ENCODE measurements around the gene BMP8A. TPM values are rescaled to one million over a fixed set of nuclear protein-coding genes. Genes with fewer than 3 reads are reported as not detected.

The BMP8A gene
- total and polyA plus RNA-seq, 2 of the 8 experiments (the other 6 are each of a cell fraction or from before 2014, with no cell fraction given): 0.38 to 0.43 TPM

GRCh38 chr1:39499668-39500067, 8.2 kb downstream of the BMP8A start:
- Histone ChIP-seq H3K18ac (ENCODE audit: extremely low read depth, low read length) (no peak overlapping the region), H3K79me2 (ENCODE audit: control insufficient read depth in 1 of 2, insufficient read depth in 2 of 2, low read length in 2 of 2) (no peaks in the 10 kb centered on the region), H4K8ac (ENCODE audit: extremely low read depth, insufficient read depth, low read length) (no peak overlapping the region), H2BK20ac (ENCODE audit: low read length) (no peak overlapping the region), H2BK12ac (ENCODE audit: low read depth, low read length) (no peak overlapping the region), H3K27ac (ENCODE audit: low read depth, low read length) (no peak overlapping the region), H2BK120ac (replicated peaks; ENCODE audit: low read depth, low read length) (no peak overlapping the region), H3K56ac (replicated peaks; ENCODE audit: insufficient read length, low read depth, low read length) (no peak overlapping the region), H3K79me1 (ENCODE audit: low read depth, low read length) (no peaks in the 10 kb centered on the region), H3K4me3 (ENCODE audit: extremely low read depth in 1 of 4, insufficient read depth in 2 of 4, low read depth in 3 of 4, low read length in 4 of 4) (no peak overlapping the region), H2BK5ac (ENCODE audit: low read depth, low read length) (no peak overlapping the region), H3K36me3 (ENCODE audit: control insufficient read depth in 2 of 4, insufficient read depth in 4 of 4, low read length in 3 of 4) (no peaks in the 10 kb centered on the region), H3K4me2 (ENCODE audit: insufficient read depth in 1 of 2, low read depth in 2 of 2, low read length in 2 of 2) (no peak overlapping the region), H2AFZ (ENCODE audit: low read length) (no peak overlapping the region), H4K91ac (replicated peaks; ENCODE audit: insufficient read length, low read length) (no peak overlapping the region), H4K5ac (ENCODE audit: insufficient read length, low read depth, low read length) (no peak overlapping the region), H3K23ac (ENCODE audit: insufficient read length) (no peak overlapping the region), H3K4me1 (replicated peaks in 1 of 4; ENCODE audit: control insufficient read depth in 3 of 4, insufficient read depth in 4 of 4, low read length in 3 of 4) (peaks cover 0 to 3% (median 0%) of the 10 kb centered on the region in 4 experiments; a peak in 2 of 7 replicates), H3K9me3 (ENCODE audit: insufficient read depth in 2 of 2, low read depth in 1 of 2, low read length in 1 of 2) (peaks cover 0 to 2% of the 10 kb centered on the region in 2 experiments; a peak in 1 of 4 replicates), H2AK5ac (ENCODE audit: low read depth, low read length) (no peak overlapping the region), H3K27me3 (replicated peaks in 1 of 4; ENCODE audit: control insufficient read depth in 3 of 4, extremely low read depth in 1 of 4, insufficient read depth in 3 of 4, low read length in 3 of 4) (peaks cover 0 to under 1% (median 0%) of the 10 kb centered on the region in 4 experiments; a peak in 2 of 7 replicates), H2BK15ac (ENCODE audit: low read length) (no peak overlapping the region), H3K9ac (replicated peaks in 1 of 4; ENCODE audit: extremely low read depth in 1 of 4, low read depth in 3 of 4, low read length in 3 of 4) (no peak overlapping the region), H3K4ac (replicated peaks; ENCODE audit: insufficient read length, low read depth, low read length) (no peak overlapping the region), H4K20me1 (replicated peaks in 1 of 2; ENCODE audit: control insufficient read depth in 1 of 2, insufficient read depth in 2 of 2, low read length in 2 of 2) (no peaks in the 10 kb centered on the region), H3K23me2 (ENCODE audit: low read depth, low read length) (no peaks in the 10 kb centered on the region), H3K14ac (ENCODE audit: insufficient read length) (no peak overlapping the region)
- no peak for FAIRE-seq
- WGBS, 2 experiments (ENCODE audit: extremely low coverage in 1 of 2, insufficient coverage in 1 of 2, insufficient read length in 1 of 2, insufficient replicate concordance in 2 of 2, low coverage in 1 of 2, low lambda C conversion rate in 2 of 2, missing lambda C conversion rate in 1 of 2): 87% methylated on average over 5 of the region's 5 CpGs; no CpG with 5 or more reads in 1 of the 2 experiments
- POLR2A ChIA-PET (ENCODE audit: partially characterized antibody): no interaction called here
- no peak for DNase-seq (ENCODE audit: low read depth in 1 of 2, low spot score in 2 of 2)
- CTCF ChIA-PET (ENCODE audit: partially characterized antibody): interaction anchor here (1.4 kb wide), 1 partner anchor 108 kb away, joined by 3 read pairs; no protein-coding TSS in a partner anchor
- TF ChIP-seq CREB1 (IDR thresholded peaks at IDR 0.05) (no peak), POU5F1 (IDR thresholded peaks at IDR 0.05; ENCODE audit: low read depth, low read length) (no peak), MAFK (IDR thresholded peaks at IDR 0.05; ENCODE audit: low read depth, low read length) (no peak), EGR1 (IDR thresholded peaks at IDR 0.05; ENCODE audit: borderline replicate concordance, low read depth, low read length) (no peak), KDM4A (IDR thresholded peaks at IDR 0.05; ENCODE audit: low read depth, low read length, severe bottlenecking) (no peak), MAX (IDR thresholded peaks at IDR 0.05) (no peak), SP2 (IDR thresholded peaks at IDR 0.05; ENCODE audit: low read length) (no peak), JUND (IDR thresholded peaks at IDR 0.05; ENCODE audit: low read length) (no peak), SIX5 (IDR thresholded peaks at IDR 0.05; ENCODE audit: low read depth, low read length) (no peak), TEAD4 (IDR thresholded peaks at IDR 0.05; ENCODE audit: low read depth, low read length) (no peak), SIRT6 (IDR thresholded peaks at IDR 0.05; ENCODE audit: low read length) (no peak), SAP30 (IDR thresholded peaks at IDR 0.05; ENCODE audit: insufficient read depth, insufficient replicate concordance, low read length) (no peak), YY1 (IDR thresholded peaks at IDR 0.05; ENCODE audit: low read depth, low read length) (no peak), SP4 (IDR thresholded peaks at IDR 0.05; ENCODE audit: low read length) (no peak), KDM1A (IDR thresholded peaks at IDR 0.05; ENCODE audit: borderline replicate concordance, low read length) (no peak)

Data from H1 (cell line).